Vagina (tissue), 2 donors: ENCODE data around the gene PLD5.

Experiments
- POLR2A ChIP-seq, 2 donors: fragments of 450-650 bp; IDR thresholded peaks; one replicate each; pipeline ENCODE4 v1.6.1; 2017; ENCODE audit warnings: antibody characterized with exemption in 2 of 2, mild to moderate bottlenecking in 2 of 2, moderate library complexity in 2 of 2
- TF ChIP-seq, protein P1 (sequence below), 3 experiments: fragments of 450-650 bp in 2 of 3; fragments of 200-600 bp in 1 of 3; sonication (generic) in 1 of 3; IDR thresholded peaks; one replicate each; pipeline ENCODE4 v1.5.1; 2017 to 2019; ENCODE audit warnings: antibody characterized with exemption in 3 of 3, mild to moderate bottlenecking in 2 of 3, moderate library complexity in 2 of 3

DNA sequence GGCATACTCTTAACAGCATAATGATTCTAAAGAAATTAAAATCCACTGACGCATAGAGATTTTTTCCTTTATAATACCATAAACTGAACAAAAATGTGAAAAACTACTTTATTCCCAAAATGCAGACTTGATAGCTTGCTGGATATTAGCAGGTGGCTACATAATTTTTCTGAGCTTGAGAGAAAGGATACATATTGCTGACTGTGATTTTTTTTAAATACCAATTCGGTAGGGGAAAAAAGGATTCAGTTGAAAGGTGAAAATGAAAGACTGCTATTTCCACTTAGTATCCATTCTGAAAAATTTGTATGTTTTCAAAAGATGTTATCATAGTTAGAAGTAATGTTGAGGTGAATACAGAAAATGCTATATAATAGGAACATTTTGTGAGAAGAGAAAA, 435.6 kb downstream of the PLD5 start:
- TF ChIP-seq POLR2A (IDR thresholded peaks at IDR 0.05), result no peak
- TF ChIP-seq, protein P1, sequence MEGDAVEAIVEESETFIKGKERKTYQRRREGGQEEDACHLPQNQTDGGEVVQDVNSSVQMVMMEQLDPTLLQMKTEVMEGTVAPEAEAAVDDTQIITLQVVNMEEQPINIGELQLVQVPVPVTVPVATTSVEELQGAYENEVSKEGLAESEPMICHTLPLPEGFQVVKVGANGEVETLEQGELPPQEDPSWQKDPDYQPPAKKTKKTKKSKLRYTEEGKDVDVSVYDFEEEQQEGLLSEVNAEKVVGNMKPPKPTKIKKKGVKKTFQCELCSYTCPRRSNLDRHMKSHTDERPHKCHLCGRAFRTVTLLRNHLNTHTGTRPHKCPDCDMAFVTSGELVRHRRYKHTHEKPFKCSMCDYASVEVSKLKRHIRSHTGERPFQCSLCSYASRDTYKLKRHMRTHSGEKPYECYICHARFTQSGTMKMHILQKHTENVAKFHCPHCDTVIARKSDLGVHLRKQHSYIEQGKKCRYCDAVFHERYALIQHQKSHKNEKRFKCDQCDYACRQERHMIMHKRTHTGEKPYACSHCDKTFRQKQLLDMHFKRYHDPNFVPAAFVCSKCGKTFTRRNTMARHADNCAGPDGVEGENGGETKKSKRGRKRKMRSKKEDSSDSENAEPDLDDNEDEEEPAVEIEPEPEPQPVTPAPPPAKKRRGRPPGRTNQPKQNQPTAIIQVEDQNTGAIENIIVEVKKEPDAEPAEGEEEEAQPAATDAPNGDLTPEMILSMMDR (IDR thresholded peaks at IDR 0.05), result no peak
